Parathyroid adenoma (tissue), 2 donors: ENCODE measurements around the gene MCRIP2.

ENCODE experiments used
- H2AFZ ChIP-seq: fragments of 300-600 bp; sonication (generic); one replicate; pipeline ENCODE4 v1.7.0; 2017; ENCODE audit warnings: antibody characterized with exemption, mild to moderate bottlenecking
- H3K27ac ChIP-seq: fragments of 300-600 bp; sonication (generic); one replicate; pipeline ENCODE4 v1.7.0; 2017
- H3K27me3 ChIP-seq: fragments of 300-600 bp; sonication (generic); one replicate; pipeline ENCODE4 v1.7.0; 2017; ENCODE audit warnings: low read length; ENCODE audit not compliant: control insufficient read depth, insufficient read depth
- H3K36me3 ChIP-seq: fragments of 300-600 bp; sonication (generic); one replicate; pipeline ENCODE4 v1.7.0; 2017; ENCODE audit warnings: low read length; ENCODE audit not compliant: control insufficient read depth, insufficient read depth
- H3K4me1 ChIP-seq: fragments of 300-600 bp; sonication (generic); one replicate; pipeline ENCODE4 v1.7.0; 2017; ENCODE audit warnings: control low read depth
- H3K4me2 ChIP-seq: fragments of 300-600 bp; sonication (generic); one replicate; pipeline ENCODE4 v1.7.0; 2017; ENCODE audit warnings: low read length
- H3K4me3 ChIP-seq: fragments of 300-600 bp; sonication (generic); one replicate; pipeline ENCODE4 v1.7.0; 2017; ENCODE audit warnings: low read depth, low read length
- H3K79me2 ChIP-seq: fragments of 300-600 bp; sonication (generic); one replicate; pipeline ENCODE4 v1.7.0; 2017; ENCODE audit warnings: control low read depth
- H3K9ac ChIP-seq: fragments of 300-600 bp; sonication (generic); one replicate; pipeline ENCODE4 v1.7.0; 2017; ENCODE audit warnings: mild to moderate bottlenecking
- H3K9me3 ChIP-seq: fragments of 300-600 bp; sonication (generic); one replicate; pipeline ENCODE4 v1.7.0; 2017; ENCODE audit warnings: low read length; ENCODE audit not compliant: control insufficient read depth
- TF ChIP-seq, protein P1 (sequence below): fragments of 300-600 bp; sonication (generic); IDR thresholded peaks from one replicate; pipeline ENCODE4 v1.7.0; 2017; ENCODE audit warnings: antibody characterized with exemption, mild to moderate bottlenecking
- donor health status: primary hyperparathyroidism.

The MCRIP2 gene

DNA sequence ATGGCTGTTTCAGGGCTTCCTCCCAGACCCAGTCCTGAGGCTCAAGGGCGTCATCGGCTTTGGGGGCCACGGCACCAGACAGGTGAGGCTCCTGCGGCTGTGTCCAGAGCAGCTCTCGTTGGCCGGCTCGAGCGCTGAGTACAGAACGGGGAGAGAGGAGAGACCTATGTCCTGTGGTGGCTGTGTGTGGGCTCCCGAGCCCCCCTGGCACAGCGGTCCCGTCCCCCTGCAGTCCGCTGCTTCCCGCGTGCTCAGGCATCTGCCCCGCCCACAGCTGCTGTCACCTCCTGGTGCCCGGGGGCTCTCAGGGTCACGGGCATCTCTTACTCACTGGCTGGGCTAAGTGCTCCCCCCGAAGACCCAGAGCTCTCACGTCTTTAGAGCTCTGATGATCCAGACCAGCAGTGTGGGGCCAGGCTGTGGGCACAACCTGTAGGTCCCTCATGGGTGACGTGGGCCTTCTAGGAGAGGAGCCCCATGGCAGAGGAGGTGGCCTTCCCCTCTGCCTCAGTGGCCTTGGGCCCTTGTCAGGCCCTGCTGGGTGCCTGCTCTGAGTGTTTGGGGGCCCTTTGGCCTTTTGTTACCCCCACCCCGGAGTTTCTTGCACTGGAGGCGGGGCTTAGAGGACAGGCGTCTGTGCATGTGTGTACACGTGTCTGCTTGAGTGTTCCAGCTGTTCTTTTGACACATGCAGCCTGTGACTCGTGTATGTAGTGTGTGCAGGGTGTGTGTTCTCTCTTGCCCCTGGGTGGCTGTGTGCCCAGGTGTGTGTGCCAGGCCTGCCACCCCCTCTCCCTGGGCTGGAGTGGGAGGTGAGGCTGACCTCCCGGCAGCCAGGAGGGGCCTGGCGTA lies 11.1 kb downstream of the MCRIP2 start:
- Histone ChIP-seq H3K27ac (no peak overlapping the region), H3K4me1 (peaks cover 12% of the 10 kb centered on the region), H3K4me2 (no peak overlapping the region), H3K9me3 (no peaks in the 10 kb centered on the region), H3K27me3 (no peaks in the 10 kb centered on the region), H3K79me2 (no peaks in the 10 kb centered on the region), H3K9ac (no peak overlapping the region), H3K36me3 (no peaks in the 10 kb centered on the region), H3K4me3 (no peak overlapping the region), H2AFZ (no peak overlapping the region)
- TF ChIP-seq, protein P1, sequence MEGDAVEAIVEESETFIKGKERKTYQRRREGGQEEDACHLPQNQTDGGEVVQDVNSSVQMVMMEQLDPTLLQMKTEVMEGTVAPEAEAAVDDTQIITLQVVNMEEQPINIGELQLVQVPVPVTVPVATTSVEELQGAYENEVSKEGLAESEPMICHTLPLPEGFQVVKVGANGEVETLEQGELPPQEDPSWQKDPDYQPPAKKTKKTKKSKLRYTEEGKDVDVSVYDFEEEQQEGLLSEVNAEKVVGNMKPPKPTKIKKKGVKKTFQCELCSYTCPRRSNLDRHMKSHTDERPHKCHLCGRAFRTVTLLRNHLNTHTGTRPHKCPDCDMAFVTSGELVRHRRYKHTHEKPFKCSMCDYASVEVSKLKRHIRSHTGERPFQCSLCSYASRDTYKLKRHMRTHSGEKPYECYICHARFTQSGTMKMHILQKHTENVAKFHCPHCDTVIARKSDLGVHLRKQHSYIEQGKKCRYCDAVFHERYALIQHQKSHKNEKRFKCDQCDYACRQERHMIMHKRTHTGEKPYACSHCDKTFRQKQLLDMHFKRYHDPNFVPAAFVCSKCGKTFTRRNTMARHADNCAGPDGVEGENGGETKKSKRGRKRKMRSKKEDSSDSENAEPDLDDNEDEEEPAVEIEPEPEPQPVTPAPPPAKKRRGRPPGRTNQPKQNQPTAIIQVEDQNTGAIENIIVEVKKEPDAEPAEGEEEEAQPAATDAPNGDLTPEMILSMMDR: no peak

DNA sequence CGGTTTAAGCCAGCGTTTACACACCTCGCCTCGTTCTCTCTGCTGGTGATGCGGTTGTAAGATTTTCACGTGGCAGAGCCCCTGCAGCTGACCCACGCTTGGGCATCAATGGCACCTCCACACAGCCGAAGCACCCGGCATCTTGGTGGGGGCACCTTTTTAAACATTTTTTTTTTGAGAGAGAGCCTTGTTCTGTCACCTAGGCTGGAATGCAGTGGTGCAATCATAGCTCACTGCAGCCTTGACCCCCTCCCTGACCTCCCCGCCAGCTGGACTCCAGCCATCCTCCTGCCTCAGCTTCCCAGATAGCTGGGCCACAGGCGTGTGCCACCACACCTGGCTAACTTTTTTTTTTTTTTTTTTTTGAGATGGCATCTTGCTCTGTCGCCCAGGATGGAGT lies 12.4 kb downstream of the MCRIP2 start:
- H3K4me2 ChIP-seq: no peak overlapping the region
- H3K9ac ChIP-seq: no peak overlapping the region
- H3K79me2 ChIP-seq: no peaks in the 10 kb centered on the region
- H3K4me1 ChIP-seq: peaks cover 4% of the 10 kb centered on the region
- H3K4me3 ChIP-seq: no peak overlapping the region
- no peaks in the 10 kb centered on the region for H3K9me3 ChIP-seq
- H2AFZ ChIP-seq: no peak overlapping the region
- TF ChIP-seq, protein P1: no peak
- no peaks in the 10 kb centered on the region for H3K36me3 ChIP-seq
- no peak overlapping the region for H3K27ac ChIP-seq
- no peaks in the 10 kb centered on the region for H3K27me3 ChIP-seq

DNA sequence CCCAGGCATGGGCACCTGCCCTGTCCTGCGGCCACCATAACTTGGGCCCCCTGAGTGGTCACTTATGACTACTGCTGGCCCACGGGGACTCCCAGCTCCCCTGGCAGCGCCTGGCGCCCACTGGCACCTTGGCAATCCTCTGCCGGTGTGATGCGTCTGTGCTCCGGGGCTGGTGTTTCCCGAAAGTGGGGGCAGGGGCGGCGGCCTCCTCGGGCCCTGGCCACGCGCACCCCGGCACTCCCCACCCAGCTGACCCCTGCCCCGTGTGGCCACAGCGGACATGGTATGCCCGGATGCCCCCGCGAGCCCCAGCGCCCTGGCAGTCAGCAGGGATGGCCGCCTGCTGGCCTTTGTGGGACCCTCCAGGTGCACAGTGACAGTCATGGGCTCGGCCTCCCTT lies 15.9 kb downstream of the MCRIP2 start:
- Histone ChIP-seq H3K27ac (no peak overlapping the region), H3K9me3 (no peaks in the 10 kb centered on the region), H3K9ac (no peak overlapping the region), H3K4me1 (peaks cover 4% of the 10 kb centered on the region), H2AFZ (no peak overlapping the region), H3K4me3 (no peak overlapping the region), H3K79me2 (no peaks in the 10 kb centered on the region), H3K36me3 (no peaks in the 10 kb centered on the region), H3K27me3 (no peaks in the 10 kb centered on the region), H3K4me2 (no peak overlapping the region)
- TF ChIP-seq, protein P1: no peak

DNA sequence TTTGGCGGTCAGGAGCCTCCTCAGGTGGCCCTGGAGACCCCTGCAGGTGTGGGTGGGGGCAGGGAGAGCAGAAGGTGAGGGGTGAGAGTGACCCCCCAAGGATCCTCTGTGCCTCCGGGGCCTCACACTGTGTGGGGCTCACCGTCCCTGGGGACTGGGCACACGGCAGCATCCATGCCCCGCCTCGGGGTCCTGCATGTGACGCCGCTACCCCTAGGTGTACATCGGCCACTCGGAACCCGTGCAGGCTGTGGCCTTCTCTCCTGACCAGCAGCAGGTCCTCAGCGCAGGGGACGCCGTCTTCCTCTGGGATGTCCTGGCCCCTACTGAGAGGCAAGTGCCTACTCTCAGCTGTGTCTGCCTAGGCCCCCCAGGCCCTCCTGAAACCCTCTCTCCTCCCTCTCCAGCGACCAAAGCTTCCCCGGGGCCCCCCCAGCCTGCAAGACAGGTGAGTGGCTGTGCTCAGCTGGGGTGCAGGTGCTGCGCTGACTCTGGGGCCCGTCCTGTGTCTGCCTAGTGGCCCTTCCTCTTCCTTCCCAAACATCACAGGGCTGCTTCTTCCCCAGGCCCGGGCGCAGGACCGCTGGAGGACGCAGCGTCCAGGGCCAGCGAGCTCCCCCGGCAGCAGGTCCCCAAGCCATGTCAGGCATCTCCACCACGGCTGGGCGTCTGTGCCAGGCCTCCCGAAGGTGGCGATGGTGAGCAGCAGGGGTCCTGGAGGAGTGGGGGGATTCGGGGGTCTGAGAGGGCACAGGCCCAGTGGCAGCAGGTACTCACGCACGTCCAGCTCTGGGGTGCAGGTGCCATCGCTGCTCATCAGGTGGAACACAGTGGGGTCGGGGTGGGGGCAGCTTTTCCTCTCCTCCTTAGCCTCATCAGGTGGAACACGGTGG lies 17.3 kb downstream of the MCRIP2 start:
- TF ChIP-seq, protein P1: no peak
- no peaks in the 10 kb centered on the region for H3K36me3 ChIP-seq

More for the DNA sequence above, 17.3 kb downstream of the MCRIP2 start:
- H3K4me3 ChIP-seq: no peak overlapping the region
- no peak overlapping the region for H3K27ac ChIP-seq
- H3K4me2 ChIP-seq: no peak overlapping the region
- no peak overlapping the region for H3K9ac ChIP-seq
- peaks cover 4% of the 10 kb centered on the region for H3K4me1 ChIP-seq
- H3K79me2 ChIP-seq: no peaks in the 10 kb centered on the region
- H3K9me3 ChIP-seq: no peaks in the 10 kb centered on the region
- H3K27me3 ChIP-seq: no peaks in the 10 kb centered on the region
- no peak overlapping the region for H2AFZ ChIP-seq
